LoVo (cell line): ENCODE measurements around the gene RSBN1.
A peak's percentile ranks its signal among the peaks of the same experiment; 100 is the strongest.

ENCODE experiments used
- DNase-seq: peaks from one replicate; pipeline ENCODE4 v3.0.0-alpha.2; 2016; ENCODE audit warnings: low spot score

Gene RSBN1

DNA sequence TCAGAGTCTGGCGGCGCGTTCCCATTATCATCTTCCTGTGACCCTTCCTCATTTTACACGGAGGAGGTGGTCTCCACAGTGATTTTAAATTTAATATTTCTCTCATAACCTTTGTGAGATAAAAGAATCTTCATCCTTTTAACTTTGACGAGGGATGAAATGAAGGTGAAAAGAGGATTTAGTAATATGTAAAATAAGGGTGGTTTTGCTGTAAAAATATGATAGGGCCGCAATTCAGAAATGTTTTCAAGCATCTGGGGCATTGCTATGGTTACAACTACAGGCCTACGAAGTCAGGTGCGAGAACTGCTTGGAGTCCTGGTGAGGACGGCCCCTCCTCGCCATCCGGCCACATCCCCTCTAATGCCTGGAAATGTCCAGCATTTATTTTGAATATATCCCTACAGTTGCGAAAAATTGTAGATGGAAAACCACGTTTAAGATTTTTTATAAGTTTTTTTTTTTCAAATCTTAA is 422 bp upstream of the RSBN1 start:
- no peak for DNase-seq

DNA sequence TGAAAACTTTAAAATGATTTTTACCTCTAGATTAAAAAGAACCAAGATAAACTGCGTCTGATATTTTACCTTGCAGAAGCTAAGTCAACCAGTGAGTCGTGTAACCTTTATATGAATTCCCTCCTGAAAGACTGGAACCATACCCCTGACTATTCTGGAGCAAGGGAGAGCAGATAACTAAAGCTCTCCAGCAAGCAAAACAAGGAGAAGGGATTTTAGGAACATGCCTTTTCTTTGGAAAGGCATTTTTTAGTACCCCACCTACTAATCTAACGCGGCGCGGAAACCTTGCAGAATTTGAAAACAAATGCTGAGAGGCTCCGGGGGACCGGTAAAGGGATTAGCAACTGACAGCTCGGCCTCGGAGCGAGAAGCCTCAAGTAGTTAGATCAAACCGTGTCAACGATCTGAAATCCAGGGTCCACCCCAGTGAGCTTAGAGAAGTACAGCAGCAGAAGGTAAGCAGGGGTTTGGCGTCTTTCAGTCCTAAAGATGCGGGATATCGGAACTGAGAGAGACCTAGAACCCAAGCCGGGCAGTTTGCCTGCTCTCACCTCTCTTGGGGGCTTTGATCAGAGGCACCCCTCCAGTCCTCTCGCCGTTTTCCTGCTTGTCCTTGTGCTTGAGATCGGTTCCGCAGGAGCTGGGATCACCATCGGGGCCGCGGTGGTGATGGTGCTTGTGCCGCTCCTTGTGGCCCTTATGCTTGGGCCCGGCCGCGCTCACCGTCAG is 954 bp downstream of the RSBN1 start:
- no peak for DNase-seq

DNA sequence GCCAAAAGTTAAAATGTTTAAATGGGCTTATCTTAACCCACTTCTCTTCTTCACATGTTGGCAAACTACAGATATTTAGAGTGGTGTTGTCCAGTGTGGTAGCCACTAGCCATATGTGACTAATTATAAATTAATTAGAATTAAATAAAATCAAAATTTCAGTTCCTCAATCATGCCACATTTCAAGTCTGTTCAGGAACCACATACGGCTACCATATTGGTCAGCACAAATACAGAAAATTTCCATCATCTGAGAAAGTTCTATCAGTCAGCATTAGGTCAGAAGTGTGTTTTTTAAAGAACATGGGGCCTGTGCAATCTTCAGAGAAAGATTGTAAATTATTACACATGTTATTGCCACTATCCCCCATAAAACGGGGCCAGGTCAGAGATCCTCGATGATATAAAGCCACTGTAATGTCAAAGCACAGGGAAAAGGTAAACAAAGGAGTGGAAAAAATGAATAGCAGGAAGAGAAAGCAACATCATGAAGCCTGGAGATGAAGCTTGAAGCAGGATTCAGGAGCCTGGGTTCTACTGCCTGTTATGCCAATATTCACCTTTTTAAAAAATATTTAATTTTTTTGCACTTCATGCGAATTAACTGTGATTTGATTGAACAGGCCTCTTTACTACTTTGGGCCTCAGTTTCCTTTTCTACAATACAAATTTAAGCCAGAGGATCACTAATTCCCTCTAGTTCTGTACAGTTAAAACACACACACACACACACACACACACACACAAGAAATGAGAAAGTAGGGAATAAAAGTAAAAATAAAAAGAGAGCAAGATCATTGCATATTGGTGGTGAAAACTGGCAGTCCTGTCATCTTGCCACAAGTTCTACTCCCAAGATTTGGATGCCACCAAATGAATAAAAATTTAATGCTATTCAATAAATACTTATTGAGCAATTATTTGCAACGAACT is 2.3 kb downstream of the RSBN1 start:
- DNase-seq, result peak; percentile 77

DNA sequence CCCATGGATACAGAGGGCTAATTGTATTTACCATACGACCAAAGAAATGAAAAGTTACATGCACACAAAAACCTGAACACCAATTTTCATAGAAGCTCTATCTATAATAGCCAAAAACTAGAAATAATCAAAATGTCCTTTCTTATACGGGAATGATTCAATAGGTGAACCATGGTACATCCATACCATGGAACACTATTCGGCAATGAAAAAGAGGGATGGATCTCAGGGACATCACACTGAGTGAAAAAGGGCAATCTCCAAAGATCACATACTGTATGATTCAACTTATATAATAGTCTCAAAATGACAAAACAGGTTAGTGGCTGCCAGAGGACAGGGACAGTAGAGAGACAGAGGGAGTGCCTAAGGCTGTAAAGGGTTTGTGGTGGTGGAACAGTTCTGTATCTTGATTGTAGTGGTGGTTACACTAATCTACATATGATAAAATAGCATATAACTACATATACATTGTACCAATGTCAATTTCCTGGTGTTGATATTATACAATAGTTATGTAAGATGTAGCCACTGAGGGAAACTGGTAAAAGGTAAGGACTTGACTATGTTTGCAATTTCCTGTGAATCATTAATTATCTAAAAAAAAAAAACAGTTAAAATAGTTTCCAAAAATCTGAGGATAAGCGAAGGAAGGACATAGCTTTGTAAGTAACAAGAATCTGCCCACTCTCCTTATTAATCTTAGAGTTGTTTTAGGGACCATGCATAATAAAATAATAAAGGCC is 3.7 kb downstream of the RSBN1 start:
- DNase-seq, result no peak

DNA sequence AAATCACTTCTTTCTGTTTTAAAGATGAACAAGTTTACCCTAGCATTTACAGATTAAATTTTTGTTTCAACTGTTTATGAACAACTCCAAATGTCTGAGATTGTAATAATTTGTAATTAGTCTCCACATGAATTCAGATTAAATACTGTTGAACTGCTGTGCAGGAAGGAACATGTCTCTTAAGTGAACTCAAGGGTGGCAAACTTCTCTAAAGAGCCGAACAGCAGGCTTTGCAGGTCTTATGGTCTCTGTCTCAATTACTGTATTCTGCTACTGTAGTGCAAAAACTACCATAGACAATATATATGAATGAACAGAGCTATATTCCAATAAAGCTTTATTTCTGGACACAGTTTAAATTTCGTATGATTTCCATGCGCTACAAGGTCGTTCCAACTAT is 6.6 kb downstream of the RSBN1 start:
- DNase-seq, result no peak

DNA sequence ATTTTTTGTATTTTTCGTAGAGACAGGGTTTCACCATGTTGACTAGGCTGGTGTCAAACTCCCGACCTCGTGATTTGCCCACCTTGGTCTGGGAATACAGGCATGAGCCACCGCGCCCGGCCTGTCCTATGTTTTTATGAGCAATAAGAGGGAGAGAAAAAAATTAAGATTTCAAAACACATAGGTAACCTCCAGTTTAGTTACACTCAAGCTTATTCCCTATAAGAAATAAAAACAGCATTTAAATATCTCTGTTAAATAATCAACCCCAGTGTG is 7.1 kb downstream of the RSBN1 start:
- DNase-seq, result no peak

DNA sequence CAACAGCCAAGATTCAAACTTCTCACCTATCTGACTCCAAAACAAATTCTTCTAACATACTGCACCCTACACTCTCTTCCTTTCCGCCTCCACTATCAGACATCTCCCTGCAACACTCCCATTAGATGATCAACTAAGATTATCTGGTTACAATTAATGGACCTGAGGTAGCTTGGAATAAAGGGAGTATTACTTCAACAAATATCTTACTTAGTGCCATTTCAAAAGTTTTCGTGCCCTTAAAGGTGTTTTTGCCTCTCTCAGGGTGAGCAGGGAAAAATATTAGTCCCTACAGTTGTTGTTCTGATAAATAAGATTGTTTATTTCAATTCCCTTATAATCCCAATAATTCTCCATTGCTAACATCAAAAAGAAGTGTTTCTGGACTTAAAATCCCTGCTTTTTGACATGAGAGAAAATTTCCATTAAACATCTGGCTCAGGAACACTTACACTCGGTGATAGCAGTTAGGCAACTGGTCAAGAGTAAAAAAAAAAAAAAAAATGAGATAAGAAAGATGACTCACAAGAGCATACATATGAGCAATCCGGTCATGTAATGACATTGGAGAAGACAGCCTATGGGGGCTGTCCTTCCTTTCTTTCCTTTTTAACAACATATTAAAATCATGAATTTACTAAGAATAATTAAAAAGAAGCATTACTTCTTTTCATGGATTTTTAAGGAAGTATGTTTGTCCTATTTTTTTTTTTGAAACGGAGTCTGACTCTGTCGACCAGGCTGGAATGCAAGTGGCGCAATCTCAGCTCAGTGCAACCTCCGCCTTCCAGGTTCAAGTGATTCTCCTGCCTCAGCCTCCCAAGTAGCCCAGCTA is 7.6 kb downstream of the RSBN1 start:
- DNase-seq, result peak; percentile 65

DNA sequence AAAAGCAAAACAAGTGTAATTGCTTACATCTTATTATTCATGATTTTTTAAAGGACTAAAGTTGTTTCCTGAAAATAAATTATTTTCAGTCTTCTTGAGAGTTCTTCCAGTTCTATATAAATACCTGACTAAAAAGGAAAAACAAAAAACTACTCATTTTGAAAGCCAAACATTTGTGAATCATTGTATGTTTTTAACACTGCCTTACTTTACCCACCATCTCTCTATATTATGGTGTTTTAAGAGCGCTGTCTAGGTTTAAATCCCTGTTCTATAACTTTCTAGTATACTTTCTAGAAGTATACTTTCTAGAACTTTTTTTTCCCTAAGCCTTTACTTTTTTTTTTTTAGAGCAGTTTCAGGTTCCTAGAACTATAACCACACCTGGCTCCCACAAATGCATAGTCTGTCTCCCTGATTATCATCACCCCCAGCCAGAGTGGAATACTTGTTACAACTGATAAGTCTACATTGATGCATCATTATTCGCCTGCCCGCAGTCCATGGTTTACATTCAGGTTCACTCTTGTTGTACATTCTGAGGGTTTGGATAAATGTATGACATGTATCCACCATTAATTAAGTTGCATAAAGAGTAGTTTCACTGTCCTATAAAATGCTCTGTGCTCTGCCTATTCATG is 9.8 kb downstream of the RSBN1 start:
- DNase-seq, result no peak

DNA sequence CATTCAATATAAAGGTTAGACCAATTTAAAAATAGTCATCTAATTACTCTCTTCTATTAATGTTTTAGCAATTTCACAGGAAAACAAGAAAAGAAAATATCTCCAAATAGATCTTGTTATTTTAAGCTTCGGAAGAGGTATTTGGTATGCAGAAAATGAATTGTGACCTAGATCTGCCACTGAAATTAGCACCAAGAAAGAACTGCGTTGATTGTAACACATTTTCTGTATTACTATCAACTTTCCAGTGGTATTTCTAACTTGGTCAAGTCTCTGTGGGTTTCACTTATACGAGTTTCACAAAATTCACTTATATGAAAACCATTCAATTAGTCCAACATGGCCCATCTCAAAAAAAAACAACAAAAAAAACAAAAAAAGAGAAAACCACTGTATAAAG is 11.8 kb downstream of the RSBN1 start:
- no peak for DNase-seq

DNA sequence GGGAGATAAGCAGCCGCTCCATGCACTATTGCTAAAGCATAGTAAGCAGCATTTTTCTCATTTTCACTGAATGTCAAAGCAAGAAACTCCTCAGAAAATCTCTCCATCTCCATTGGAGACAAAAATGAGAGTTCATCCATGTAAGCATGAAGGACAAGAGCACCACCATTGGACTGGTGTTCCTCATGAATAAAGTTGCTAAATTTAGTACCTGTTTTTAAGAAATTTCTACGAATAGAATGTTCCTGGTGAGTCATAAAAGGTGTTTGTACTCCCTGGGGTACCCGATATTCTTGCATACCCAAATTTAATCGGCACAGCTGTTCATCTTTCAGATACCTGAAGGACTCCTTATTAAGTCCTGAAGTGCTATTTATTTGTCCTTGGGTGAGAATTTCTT is 14.8 kb downstream of the RSBN1 start:
- DNase-seq, result no peak

DNA sequence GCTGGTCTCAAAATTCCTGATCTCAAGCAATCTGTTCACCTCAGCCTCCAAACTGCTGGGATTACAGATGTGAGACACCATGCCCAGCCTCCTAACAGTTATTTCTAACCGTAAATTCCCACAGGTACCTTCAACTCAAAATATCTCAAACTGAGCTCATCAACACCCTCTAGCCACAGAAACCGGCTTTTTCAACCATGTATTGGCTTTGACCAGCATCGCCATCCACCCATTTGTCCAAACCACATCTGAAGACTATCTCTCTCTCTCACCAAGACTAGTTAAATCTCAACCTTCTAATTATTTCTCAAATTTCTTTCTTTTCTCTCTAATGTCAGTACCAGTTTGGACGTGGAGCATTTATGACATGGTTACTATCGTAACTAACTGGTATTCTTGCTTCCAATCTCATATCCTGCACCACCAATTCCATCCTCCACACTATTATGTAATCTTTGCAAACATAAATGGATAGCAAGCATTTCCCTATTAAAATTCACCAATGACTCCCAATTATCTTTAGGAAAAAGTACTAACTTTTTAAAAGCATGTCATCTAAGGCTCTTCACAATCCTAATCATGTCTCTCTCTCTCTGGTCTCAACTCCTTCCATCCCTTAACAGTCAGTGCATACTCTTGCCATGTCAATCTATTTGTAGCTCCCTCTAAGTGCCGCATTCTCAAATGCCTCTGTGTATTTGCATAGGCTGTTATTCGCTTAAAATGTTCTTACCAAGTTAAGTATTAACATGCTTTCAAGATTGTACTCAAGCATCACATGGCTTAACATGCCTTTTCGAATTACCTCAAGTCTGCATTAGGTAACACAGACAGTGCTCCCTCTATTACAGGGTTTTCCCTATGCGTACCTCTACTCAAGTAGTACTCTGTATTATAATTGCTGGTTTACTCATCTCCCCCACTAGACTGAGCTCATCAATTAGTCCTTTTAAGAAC is 18.1 kb downstream of the RSBN1 start:
- DNase-seq, result no peak

DNA sequence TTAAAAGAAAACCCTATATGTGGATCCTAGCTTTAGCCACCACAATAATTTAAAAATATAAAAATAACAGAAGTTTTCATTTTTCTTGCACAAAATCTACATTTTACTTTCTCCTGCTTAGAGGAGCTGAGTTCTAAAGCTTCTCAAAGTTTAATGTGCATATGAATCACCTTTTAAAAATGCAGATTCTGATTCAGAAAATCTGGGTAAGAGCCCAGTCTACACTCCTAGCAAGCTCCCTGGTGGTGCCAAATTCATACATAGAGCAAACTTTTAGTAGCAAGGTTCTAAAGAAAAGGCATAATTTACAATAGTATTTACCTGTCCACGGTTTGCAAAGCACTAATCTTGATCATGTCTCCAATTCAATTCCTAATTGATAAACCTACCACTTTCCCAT is 19.3 kb downstream of the RSBN1 start:
- DNase-seq, result no peak

DNA sequence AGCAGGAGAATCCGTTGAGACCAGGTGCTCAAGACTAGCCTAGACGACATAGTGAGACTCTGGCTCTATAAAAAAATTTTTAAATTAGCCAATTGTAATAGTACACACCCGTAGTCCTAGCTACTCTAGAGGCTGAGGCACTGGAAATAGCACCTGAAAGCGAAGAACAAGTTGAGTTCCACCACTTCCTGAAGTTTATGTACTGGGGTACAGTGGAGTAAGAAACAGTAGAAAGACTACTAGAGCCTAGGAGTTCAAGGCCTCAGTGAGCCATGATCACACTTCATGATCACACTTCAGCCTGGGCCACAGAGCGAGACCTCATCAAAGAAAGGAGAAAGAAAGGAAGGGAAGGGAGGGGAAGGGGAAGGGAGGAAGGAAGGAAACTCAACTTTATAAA is 19.8 kb downstream of the RSBN1 start:
- no peak for DNase-seq

DNA sequence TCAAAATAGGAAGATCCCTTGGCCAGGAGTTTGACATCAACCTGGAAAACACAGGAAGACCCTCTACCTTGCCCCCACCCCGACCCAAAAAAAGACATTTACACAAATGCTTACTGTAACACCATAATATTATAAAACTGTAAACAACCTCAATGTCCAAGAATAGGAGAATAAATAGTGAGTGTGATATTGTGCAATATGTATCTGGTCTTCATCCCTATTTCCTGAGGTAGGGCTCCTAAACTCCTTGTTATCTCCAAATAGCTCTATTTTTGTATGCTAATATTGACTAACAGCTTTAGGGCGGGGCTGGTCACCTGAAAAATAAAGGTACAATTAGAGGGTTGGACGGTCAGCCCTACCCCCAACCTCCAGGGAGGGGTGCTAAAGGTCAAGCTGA is 23.5 kb downstream of the RSBN1 start:
- DNase-seq, result no peak

DNA sequence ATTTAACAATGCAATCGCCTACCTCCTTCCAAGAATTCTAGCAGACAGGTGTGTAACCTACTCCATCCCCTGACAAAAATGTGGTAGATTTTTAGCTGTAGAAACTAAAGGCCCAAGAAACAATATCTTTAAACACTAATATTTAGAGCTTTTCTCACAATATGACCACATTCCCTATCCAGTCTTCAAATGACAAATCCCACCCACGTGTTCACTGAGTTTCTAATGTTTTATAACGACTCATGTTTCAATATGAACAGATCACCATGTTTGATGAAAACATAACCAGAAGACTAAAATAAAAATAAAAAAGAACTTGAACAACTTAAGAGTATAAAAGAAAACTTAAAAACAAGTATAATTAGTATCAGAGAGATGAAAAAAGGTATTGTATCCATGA is 24.6 kb downstream of the RSBN1 start:
- DNase-seq, result no peak

DNA sequence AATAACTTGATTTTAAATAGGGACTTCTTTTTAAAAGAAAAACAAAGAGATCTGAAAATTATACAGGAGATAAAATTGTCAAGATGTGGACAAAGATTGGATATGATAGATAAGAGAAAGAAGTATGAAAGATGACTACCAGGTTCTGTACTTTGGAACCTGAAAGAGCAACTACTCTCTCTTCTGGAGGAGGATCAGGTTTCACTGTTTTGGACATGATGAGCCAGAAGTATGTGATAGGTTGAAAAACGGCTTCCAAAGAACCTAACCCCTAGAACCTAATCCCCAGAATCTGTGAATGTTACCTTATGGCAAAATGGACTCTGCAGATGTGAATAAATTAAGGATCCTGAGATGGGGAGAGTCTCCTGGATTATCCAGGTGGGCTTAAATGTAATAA is 26.2 kb downstream of the RSBN1 start:
- DNase-seq, result peak; percentile 20

DNA sequence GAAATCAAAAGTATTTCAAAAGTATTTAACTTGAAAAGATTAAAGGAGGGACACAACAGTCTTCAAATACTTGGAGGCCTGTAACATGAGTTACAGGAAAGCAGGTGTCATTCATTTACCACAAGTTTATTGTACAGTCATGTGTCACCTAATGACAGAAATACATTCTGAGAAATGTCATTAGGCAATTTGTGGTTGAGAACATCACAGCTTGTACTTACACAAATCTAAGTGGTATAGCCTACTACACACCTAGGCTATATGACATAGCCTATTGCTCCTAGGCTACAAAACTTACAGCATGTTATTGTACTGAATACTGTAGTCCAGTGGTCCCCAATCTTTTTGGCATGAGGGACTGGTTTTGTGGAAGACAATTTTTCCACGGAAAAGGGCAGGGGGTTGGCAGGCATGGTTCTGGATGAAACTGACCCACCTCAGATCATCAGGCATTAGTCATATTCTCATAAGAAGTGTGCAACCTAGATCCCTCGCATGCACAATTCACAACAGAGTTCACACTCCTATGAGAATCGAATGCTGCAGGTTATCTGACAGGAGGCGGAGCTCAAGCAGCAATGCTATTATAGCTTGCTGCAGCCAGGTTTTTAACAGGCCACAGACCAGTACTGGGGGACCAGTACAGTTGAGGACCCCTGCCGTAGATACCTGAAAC is 28.0 kb downstream of the RSBN1 start:
- no peak for DNase-seq

DNA sequence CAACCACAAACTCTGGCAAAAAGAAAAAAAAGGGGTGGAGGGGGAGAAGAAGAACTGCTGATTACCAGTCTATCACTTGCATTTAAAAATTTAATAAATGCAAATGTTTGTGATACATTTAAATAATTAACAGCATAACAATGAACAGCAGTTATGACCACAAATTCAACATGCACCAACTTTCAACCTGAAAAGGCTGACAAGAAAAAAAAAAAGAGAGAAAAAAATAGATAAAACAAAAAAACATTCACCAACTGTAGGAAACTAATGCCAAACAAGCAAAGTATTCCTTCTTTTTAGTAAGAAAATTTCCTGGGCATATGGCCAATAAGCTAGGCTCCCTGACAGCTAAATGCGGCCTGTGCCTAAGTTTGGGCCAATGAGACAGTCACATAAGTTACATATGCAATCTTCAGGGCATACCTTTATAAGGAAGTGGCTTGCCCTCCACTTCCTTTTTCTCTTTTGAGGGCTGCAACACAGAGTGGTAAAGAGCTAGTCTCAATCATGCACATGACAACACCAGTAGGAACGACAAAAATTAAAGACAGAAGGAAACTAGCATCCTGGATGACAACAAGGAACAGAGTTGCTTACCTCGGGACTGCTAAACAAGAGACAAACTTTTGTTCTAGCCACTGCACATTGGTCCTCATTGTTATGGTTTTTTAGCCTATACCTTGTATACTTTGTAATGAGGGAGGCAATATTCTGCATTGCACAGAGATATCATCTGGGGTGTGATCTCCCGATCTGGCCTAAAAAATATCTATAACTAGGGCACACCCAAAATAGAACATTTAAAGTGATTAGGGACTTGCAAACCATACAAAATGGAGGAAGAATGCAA is 28.8 kb downstream of the RSBN1 start:
- DNase-seq, result no peak

DNA sequence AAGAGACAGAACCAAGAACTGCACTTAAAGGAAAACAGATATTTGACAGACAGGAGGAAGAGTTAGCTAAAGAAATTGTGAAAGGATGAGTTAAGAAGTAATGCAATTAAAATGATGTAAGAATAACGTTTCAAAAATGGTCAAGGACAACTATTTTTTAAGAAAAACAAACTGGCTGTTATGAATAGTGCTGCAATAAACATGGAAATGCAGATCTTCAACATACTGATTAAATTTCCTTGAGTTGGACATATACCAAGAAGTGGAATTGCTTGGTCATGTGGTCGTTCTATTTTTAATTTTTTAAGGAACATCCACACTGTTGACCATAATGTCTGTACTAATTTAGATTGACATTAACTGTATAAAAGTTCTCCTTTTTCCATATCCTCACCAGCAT is 29.9 kb downstream of the RSBN1 start:
- no peak for DNase-seq
